GM21390 (cell line): ENCODE data around the gene CCDC80.
A peak's percentile ranks its signal among the peaks of the same experiment; 100 is the strongest.

Source experiments
- ATAC-seq: cut with Tn5 transposase; IDR thresholded peaks from one replicate; pipeline ENCODE4 v1.9.1; 2021; ENCODE audit not compliant: unreplicated experiment

The CCDC80 gene

DNA sequence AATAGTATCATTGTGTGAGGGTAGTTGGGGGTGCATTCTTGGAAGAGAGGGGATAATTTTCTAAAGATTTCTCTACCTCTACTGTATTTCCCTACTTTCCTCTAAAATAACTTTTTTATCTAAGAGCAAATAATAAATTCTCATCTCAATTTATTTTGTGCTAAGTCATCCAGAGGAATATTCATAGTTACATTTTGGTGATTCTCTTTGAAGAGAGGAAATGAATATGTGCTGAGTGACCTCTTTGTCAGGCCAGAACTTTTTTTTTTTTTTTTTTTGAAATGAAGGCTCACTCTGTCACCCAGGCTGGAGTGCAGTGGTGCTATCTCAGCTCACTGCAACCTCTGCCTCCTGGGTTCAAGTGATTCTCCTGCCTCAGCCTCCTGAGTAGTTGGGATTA lies 15.1 kb upstream of the CCDC80 start:
- ATAC-seq = no peak

DNA sequence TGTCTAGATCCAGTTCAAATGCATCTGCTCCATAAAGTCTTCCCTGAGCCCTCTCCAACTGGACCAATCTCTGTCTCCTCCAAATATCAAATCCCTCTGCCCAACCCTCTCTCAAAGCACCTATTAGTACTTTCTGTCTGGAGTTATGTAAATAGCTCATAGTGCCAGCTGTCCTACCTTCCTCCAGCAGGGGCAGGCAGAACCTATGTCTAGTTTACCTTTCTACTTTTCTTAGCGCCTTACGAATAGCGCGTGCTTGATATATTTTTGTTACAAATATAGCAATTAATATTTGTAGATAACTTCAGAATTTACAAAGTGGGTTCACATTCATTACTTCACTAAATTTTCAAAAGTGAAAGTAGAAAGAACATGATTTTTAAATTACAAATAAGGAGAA lies 14.0 kb upstream of the CCDC80 start:
- ATAC-seq = no peak

DNA sequence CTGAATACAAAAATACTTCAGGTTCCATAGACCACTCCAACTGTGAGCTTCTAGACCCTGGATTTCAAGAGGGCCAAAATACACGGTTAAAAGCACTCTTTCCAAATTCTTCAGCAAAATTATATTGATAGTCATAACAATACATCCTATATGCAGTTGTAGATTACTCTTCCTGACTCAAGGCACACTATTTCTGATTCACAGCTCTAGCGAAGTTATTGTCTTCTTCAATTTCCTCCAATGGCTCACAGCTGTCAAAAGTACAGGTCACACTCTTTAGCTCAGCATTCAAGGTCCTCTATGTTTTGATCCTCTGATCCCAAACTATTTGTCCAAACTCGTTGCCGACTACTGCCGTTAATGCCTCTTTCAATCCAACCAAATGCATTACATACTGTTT lies 13.5 kb upstream of the CCDC80 start:
- no peak for ATAC-seq

DNA sequence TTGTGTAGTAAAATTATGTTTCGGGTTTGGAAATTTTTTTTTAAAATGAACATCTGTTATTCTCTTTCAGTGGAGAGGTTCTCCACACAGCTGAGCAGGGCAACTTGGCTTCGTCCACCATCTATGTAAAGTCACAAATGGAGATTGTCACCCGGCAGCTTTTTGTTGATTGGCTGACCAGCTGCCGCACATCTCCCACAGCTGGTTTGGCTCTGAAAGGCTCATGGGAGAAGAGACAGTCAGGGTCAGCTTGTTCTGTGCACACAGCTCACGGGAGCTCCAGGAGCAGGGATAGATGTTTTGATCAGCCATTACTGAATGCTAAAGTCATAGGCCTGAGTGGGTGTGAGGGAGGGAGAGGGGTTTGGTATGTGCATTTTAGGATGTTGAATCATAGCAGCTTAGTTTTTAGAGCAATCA lies 12.9 kb upstream of the CCDC80 start:
- ATAC-seq = no peak

DNA sequence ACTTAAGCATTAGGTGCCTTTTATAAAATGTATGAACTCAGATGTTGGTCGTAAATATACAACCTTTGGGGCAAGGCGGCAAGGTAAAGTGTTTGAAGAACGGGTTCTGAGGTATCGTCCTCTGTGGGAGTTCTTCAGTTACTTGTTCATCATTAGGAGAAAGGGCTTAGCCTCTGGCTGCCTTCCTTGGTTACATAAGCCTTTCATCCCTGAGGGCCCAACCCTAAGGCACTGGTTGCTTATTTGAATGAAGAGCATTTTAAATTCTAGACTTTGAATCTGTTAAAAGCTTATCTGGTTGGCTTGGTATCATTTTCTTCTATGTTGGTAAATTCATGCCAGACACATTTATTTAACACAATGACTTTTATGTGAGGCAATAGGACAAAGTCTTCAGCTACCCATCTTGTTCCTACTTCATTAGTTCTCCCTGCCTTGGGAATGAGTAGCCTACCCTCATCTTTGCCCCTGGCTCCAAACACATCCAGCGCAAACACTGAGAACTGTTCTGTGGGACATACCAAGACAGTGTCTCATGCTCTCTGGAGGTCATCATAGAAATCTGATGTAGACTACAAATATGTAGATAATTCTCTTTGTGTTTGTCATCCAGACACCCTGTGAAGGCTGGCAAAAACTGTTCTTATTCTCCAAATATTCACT lies 12.4 kb upstream of the CCDC80 start:
- ATAC-seq = no peak

DNA sequence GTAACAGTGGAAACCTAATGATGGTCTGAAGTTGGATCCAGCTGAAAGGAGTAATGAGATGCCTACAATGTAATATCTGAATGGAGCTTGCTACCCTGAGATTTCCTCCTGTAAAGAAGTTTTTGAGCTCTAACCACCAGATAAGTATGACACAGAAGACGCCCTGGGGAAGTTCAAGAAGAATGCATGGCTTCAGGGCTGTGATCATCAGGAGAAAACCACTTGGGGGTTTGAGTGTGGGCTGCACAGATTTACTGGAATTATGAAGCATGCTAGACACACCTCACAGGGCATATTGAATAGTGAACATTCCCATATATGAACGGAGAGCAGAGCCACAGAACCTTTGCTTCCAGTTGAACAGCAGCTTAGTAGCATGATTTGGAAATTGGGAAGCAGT lies 10.6 kb upstream of the CCDC80 start:
- no peak for ATAC-seq

DNA sequence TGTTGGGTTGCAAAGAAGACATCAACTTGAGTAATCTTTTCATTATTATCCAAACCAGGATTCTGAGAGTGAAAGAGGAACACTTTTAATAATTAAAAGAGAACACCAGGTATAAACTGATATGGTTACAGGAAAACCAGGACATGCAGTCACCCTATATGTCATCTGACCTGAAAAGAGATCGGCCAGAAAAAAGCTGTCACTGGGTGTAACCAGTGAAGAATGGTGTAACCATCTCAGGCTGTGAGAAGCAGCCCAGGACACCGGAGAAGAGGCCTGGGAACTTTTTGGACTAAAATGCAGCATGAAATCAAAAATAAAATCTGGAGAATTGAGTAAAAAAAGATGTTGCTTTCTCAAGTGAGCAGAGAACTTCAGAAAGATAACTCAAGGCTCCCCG lies 10.1 kb upstream of the CCDC80 start:
- no peak for ATAC-seq

DNA sequence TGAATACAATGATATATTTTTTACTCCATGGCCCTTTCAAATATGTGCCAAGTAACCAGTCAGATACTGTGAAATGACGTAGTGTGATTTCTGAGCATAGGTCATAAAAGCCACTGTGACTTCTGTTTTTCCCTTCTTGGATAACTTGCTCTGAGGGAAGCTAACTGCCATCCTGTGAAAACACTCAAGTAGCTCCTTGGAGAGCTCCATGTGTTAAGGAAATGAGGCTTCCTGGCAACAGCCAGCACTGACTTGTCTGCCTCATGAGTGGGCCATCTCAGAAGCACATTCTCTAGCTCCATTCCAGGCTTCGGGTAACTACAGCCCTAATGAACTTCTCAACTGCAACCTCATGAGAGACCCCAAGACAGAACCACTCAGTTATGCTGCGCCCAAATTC lies 9.5 kb upstream of the CCDC80 start:
- no peak for ATAC-seq

DNA sequence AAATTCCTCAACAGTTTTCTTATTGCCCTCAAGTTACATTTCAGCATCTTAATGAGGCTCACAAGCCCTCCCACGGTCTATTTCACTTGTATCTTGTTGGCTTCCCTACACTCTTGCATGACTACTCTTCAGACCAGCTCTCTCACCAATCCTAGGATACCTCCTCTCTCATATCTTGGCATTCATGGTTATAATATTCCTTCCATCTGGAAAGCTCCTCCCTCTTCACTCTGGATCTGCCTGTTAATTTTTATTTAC lies 8.5 kb upstream of the CCDC80 start:
- ATAC-seq = no peak

DNA sequence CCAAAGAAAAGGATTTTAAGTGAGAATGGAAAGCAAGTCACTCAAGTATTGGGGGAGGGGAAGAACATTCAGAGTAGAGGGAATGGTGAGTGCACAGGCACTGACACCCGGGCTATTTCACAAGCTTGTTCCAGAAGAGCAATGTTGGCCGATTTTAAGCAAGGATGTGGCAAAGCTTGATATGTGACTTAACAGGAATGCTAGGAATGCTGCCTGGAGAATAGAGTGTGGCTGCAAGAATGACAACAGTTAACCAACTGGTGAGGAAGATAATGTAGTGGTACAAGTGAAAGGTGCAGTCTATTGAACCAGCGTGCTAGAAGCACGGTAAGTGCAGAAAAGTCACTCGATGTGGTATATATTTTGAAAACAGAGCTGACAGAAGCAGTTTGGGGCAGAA lies 6.2 kb upstream of the CCDC80 start:
- no peak for ATAC-seq

DNA sequence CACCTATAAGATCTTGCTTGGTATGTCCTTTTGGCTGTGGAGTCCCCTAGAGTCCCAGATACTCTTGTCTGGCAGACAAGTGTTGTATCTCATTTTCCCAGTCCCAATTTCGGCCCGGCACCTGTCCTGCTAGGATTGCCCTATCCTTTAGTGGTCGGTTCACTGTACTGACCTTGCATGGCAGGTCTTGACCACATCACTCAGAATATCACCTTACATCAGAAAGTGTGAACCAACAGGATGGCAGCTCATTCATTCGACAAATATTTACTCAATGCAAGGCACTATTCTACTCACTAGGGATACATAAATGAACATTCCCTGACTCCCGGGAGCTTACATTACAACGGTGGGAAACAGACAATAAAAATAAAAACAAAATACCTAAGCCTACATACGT lies 5.7 kb upstream of the CCDC80 start:
- no peak for ATAC-seq

DNA sequence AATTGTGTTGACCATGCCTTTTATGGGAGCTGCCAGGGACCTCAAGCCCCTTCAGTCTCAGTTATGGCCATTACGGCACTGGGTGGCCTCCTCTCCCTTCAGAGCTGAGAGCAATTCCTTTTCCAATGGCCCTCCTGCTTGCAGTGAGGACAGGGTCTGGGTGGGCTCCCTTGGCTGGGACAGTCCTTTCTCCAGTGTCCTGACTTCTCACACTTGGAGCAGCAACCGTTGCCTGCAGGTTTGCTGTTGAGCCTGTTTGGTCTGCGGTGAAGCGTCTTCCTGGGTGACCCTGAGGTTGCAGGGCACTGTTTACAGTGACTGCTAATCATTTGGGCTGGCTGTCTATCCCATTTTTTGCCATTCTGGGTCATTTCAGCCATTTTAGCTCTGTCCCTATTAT lies 3.5 kb upstream of the CCDC80 start:
- ATAC-seq = no peak

DNA sequence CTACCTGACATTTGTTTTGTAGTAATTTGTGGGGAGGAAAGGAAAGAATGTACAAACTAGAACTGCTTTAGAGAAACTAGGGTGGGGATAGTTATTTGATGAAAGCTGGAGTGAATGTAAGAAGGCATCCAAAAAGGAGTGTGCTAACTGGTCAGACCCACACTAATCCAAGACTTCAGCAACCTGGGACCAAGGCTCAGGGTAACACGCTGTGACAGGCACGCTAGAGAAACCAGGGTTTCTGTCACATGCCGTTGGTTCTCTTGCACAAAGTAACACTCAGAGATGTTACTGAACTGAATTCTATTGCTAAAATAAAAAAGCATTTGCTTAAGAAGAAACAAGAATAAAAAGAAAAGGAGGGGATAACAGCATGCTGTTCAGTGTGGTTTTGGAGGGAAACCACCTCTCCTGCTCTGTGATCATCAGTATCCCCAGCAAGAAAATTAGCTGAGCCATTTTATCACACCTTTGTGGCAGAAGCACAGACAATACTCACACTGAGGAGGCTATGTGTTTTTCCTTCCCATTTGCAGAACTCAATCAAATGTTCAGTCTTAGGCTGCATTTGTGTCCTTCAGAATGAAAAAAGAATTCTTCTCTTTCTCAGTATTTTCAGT lies 2.8 kb upstream of the CCDC80 start:
- ATAC-seq = no peak

DNA sequence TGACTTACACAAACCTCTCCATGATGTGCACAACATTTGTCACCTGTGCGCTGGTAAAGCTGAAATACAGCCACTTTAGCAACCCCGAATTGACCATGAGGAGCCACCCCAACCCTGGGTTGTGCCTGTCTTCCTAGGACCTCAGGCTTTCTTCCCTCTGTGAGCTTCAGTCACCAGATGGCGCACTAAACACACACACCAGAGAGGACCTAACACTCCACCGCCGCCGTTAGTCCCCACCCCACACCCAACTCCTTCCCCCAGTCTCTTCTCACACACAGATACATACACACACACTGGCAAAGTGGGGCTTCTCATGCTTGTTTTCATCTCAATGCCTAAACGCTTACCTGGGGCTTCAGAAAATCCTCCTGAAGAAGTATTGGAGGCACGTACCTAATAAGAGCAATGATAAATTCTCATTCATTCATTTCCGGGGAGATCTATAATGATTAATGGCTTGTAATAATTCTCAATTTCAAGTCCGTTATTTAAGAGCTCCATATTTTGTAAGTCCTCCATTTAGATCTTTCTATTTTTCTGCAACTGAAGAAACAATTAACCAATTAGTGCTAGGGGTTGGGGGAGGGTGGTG lies 2.1 kb upstream of the CCDC80 start:
- peak; percentile 86 for ATAC-seq

DNA sequence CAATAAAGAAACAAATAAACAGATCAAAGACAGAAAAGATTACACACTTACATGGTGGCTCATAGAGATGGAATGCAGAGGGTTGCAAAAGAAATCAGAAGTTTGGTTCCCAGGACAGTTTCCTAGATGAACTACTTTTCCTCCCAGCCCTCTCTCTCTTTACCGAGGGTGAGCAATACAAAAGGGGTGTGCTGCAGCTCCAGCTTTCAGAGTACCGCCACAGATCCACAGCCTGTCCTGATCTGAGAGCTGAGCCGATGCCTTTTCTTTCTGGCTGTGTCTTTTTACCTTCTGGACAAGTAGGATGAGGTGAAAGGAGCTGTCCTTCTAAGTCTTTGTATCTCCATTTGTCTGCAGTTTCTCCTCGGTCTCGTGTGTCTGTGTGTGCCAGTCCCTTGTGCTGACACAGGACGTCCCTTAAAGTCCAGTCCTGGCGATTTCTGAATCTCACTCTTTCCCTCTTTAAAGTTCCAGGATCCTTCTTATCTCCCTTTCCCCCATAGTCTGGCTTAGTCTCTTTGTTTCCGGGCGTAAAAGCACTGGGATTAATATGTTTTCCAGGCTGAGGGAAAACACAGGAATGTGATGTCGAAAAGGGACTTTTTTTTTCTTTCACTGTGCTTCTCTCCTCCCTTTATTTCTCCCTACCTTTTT lies 540 bp downstream of the CCDC80 start:
- ATAC-seq = no peak

DNA sequence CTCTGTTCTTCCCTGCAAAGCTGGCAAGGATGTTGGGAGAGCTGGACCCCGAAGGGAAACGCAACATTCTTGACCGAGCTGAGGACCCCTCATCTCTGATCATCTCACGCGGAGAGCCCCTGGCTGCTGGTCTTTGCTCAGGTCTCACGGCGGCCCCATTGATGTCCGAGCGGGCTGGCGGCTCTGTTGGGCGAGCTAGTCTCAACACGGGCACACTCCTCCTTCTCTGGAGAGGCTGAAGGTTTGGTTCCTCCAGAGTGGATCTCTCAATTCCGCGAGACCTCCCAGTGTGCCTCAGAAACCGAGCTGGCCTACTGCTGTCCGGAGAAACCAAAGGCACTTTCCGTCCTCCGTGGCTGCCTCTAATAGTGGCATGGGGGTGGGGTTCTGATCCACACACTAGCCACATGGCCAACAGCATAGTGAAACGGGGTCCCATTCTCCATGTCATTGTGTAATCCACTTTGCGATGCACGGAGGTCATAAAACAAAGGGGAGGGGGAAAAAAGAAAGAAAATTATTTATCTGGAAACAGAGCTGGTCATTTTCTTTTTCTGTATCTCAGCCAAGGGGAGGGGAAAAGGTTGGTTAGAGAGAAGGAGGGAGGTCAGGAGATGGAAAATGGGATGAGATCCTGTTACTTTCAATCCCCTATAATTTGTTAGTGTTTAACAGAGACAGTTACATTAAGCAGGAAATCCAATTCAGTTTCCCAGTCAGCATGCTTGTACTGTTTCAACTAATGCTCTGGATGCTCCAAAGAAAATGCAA lies 1.3 kb downstream of the CCDC80 start:
- ATAC-seq = no peak

DNA sequence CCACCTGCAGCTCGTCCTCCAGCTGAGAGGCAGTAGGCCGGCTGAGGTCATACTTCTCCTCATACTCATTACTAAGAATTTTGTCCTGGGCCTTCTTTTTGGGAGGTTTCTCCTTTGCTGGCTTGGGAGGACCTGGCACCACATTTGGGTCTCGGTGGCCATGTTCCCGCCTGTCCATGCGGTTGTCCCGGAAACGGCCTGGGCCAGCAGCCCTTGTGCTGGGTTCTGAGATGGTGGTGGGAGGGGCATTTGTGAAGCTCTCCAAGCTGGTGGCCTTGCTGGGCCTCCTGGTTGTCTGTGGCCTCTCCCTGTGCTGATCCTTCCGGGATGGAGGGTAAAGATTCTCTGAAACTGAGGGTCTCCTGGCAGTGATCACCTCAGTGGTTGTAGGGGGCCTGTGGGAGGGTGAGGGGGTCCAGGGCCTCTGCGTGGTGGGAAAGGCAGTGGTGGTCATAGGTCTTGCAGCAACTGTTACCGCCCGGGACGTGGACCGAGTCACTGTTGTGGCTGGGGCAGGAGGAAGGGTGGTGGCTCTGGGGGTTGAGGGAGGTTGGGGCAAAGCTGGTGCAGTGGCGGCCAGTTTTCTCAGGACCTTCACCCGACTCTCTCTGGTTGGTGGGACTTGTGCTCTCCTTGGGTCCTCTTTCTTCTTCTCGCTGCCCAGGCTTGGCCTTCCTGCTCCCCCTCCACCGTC lies 2.5 kb downstream of the CCDC80 start:
- ATAC-seq = no peak

DNA sequence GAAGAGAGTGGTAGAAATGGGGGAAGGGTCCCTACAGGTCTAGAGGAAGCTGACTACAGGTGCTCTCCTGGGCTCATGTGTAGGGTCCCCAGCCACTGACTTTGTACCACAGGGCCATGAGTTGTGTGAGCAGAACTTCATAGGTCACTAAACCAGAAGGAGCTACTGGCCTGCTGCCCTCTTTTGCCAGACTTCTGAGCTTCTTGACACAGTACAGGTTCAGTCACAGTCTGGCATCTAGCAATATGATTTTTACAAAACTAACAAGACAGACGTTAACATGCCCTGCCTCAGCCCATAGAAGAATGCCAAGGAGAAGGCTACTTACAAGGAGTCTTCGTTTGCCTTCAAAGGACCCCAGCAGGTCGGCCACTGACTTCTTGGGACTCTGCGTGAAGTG lies 3.2 kb downstream of the CCDC80 start:
- no peak for ATAC-seq

DNA sequence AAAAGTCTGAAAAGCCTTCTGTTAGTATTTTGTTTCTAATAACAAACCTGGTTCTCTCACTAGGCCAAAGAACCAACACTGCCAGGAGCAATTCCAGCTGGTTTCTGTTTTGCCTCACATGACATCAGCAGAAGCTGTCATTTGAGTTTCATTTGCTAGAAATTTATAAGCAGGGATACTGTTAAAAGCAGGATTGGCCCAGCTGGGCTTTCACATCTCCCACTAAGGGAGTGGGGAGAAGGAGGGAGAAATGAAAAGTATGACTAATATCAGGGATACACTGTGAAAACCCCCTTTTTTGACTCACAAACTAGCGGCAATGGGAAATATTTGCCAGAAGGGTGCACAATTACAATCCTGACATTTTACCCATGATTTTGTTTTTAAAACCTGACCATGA lies 5.3 kb downstream of the CCDC80 start:
- no peak for ATAC-seq

DNA sequence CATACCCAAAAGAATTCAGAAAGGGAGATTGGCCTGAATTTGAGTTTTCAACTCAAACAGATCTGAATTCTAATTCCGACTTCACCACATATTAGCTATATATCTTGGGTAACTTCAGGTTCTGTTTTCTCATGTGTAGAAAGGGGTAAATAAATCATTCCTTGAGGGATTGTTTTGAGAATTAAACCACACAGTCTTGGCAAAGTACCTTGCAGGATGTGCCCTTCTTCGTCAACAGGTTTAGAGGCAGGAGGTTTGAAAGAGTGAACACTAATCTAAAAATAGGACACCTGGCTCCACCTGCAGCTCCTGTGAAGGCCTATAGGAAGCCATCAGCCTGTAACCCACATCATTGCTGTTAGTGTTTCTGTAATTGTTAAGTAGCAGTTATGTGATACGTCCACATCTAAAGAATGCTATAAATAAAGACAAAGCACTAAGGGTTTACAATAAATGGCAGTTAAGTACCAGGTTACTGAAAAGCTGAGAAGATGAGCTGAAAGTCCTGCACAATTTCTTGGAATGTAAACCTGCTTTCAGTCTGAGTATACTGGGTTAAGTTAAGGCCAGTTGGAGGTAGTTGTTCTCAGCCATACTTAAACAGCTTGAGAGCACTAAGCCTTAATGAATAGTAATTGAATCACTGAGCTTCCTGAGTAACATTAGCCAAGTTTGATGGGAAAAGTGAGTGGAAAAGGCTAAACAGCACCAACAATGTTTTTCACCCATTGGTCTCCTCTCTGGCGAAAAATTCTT lies 6.0 kb downstream of the CCDC80 start:
- ATAC-seq = no peak

DNA sequence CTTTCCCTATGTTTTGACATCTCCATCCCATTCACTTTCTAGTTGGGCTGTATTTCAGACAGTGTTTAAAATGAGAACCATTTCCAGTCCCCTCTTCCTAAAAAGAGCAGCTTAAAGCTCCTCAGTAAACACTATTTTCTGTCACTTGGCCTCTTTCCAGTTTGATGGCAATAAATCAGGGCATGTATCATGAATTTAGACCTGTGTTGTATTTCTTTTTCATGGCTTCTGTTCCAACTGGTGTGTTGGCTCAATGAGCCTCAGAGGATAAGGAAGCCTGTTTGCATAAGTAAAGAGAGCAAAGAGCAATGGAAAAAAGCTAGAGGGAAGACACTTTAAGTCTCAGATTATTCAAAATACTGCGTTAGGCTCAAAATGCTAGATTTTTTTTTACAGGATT lies 7.2 kb downstream of the CCDC80 start:
- ATAC-seq = no peak
